NCI-H82 (cell line): ENCODE data around the gene BICDL1.
A peak's percentile ranks its signal among the peaks of the same experiment; 100 is the strongest.
"Not testable (repeated sequence)": the region's sequence is repeated elsewhere in the genome, so short reads cannot be mapped to it uniquely, and the experiment has no call there.

ENCODE experiments used
- DNase-seq: peaks from one replicate; lab custom pipeline; 2025; lab: John Stamatoyannopoulos, UW

The BICDL1 gene, protein sequence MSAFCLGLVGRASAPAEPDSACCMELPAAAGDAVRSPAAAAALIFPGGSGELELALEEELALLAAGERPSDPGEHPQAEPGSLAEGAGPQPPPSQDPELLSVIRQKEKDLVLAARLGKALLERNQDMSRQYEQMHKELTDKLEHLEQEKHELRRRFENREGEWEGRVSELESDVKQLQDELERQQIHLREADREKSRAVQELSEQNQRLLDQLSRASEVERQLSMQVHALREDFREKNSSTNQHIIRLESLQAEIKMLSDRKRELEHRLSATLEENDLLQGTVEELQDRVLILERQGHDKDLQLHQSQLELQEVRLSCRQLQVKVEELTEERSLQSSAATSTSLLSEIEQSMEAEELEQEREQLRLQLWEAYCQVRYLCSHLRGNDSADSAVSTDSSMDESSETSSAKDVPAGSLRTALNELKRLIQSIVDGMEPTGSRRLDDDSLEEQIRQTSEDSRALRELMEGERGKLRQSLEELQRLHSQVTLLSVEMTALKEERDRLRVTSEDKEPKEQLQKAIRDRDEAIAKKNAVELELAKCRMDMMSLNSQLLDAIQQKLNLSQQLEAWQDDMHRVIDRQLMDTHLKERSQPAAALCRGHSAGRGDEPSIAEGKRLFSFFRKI

DNA sequence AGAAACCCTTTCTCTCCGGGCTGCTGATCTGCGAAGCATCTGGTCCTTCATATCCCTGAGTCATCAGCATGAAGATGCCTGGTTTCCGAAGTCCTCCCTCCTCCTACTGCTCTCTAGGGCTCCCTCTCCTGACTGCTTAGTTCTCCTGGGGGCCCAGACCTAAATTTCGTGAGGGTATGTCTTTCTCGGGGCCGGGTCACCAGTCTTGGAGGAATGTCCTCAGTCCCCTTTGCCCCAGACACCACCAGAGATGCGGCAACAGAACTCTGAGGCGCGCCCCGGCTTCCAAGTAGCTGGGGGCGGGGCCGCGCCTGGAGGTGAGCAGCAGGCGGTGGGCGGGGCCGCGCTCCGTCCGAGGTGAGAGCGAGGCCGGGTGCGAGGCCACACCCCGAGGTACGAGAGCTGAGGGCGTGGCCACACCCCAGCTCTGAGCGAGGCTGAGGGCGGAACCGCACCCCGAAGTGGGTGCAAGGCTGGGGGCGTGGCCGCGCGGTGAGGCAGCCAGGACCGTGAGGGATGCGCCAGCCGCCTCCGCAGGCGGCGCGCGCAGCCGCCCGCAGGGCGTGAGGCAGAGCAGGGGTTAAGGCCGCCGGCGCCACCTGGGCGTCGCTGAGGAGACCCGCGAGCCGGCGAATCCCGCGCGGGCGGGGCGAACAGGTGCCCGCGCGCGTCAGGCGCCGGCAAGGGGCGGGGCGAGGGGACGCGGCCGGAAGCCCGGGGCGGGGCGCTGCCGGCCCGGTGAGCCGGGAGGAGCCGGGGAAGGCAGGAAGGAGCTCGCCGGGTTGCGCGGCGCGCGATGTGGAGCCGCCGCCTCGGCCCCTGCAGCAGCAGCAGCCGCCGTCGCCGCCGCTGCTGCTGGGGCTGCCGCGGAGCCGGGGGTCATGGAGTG is at the start of gene BICDL1:
Gene BICDL1, plus strand, starts transcription at position 765 of the 889 bp plus-strand sequence. CDS start 633 bp downstream, outside the sequence.
- DNase-seq: peak; percentile 96

DNA sequence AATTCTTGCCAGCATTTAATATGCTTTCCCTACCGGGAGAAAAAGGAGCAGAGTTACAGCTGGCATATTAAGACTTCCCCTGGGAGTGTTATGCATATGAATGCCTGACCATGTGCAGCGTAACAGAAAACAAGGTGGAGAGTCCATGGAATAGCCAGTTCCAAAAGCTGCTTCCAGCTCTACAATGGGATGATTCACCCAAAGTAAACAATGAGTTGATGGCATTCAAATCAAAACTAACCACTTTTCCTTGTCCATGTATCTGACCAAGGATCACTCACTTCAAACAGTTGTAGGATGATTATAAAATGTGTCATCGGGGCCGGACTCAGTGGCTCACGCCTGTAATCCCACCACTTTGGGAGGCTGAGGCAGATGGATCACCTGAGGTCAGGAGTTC is 48.1 kb upstream of the BICDL1 start:
- no peak for DNase-seq

DNA sequence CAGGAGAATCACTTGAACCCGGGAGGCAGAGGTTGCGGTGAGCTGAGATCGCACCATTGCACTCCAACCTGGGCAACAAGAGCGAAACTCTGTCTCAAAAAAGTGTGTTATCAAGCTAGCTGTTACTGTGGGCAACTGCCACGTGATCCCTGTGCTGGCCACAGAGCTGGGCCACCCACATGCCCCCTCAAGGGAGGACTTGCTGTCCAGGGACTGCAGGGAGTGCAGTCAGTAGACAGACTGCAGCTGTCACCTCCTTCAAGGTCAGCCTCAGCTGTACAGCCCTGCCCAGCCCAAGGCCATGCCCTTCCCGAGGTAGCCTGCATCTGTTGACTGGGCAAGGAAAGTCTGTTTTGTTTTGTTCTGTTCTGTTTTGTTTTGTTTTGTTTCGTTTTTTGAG is 46.6 kb upstream of the BICDL1 start:
- no peak for DNase-seq

DNA sequence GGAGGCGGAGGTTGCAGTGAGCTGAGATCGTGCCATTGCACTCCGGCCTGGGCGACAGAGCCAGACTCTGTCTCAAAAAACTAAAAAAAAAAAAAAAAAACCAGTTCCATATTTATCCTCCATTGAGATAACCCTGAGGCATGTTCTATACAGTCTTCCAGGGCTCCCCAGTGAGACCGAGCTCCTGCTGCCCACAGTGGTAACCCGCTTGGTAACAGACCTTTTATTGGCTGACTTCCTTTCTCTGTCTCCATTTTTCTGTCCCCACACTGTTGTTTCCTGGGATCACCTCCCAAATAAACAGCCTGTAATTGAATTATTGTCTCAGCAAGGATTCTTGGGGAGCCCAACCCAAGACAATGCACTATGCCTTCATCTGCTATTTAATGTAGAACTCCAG is 42.8 kb upstream of the BICDL1 start:
- DNase-seq: no peak

DNA sequence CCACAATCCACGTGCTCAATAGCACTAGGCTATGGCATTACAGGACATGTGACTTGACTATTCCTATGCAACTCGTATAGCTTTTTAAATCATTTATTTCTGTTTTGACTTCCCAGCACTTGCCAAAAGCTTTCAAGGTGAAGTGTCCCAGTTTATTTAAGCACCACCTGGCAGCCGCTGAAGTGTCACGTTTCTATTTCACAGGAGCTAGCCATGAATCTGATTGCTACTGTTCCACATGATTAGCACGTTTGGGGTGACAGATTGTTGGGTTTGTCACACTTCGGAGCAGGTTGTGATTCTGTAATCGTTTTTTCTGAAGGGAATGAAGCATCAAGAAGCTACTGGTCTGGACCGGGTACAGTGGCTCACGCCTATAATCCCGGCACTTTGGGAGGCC is 39.9 kb upstream of the BICDL1 start:
- DNase-seq: no peak

DNA sequence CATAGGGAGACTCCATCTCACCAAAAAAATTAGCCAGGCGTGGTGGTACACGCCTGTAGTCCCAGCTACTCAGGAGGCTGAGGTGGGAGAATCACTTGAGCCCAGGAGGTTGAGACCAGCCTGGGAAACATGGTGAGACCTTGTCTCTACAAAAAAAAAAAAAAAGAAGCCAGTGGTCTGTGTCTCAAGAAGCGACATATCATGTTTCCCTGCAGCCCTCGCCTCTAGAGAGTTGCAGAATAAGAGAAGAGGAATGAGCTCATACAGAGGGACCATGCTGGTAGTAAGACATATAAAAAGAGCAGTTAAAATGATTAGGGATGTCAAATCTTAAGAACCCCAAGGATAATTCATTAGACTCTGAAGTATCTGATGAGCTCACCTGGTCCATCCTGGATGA is 39.4 kb upstream of the BICDL1 start:
- DNase-seq: no peak

DNA sequence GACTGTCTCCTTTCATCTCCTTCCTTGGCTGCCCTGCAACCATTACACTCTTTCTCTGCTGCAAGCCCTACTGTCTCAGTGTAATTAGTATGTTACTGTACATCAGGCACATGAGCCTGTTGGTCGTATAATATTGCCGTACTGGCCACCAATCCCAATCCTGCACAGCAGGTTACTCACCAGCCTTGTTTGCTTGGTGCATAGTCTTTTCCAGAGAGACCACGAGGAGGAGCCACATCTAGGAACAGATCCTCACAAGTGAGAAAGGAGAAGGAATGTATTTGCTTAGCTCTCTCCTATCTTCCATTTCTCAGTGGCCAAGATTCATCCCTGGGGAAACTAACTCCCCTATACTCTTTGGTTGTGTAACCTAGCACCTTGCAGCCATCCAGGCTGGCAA is 33.0 kb upstream of the BICDL1 start:
- DNase-seq: peak; percentile 21

DNA sequence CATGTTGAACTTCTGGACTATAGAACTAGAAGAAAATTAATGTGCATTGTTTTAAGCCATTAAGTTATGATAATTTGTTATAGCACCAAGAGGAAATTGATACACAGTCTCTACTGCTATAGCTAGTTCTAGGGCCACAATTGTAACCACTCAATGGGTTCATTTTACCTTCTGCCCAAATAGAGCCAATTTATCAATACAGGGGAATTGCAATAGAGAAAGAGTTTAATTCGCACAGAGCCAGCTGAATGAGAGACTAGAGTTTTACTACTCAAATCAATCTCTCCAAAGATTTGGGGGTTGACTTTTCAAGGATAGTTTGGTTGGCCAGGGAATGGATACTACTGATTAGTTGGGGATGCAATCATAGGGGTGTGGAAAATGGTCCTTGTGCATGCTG is 31.9 kb upstream of the BICDL1 start:
- no peak for DNase-seq

DNA sequence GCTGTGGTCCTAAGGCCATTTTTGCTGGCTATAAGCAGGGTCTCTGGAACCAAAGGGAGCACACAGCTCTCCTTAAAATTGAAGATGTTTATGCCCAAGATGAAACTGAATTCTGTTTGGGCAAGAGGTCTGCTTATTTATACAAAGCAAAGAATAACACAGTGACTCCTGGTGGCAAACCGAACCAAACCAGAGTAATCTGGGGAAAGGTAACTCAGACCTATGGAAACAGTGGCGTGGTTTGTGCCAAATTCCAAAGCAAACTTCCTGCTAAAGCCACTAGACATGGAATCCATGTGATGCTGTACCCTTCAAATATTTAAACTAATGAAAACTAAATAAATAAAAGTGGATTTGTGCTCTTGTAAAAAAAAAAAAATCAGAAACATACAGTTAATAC is 29.6 kb upstream of the BICDL1 start:
- no peak for DNase-seq

DNA sequence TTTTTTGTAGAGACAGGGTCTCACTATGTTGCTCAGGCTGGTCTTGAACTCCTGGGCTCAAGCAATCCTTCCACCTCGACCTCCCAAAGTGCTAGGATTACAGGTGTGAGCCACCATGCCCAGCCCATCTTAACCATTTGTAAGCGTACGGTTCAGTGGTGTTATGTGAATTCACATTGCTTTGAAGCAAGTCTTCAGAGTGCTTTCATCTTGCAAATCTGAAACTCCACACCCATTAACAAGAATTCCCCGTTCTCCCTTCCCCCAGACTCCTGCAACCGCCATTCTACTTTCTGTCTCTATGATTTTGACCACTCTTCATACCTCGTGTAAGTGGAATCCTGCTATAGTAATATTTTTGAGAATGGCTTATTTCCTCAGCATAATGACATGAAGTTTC is 24.9 kb upstream of the BICDL1 start:
- no peak for DNase-seq

DNA sequence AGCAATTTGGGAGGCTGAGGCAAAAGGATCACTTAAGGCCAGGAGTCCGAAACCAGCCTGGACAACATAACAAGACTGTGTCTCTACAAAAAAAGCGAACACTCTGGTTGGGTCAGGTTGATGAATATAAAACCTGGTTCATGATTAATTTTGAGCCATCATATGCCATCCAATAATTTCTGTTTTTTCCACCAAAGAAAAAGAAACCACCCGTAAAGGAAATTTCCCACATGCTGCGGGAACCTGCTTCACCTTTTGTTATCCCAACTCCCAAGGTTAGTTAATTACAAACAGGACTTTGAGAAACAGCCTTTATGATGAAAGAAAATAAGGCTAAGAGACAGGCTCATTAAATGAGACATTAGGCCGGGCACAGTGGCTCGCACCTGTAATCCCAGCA is 24.1 kb upstream of the BICDL1 start:
- no peak for DNase-seq

DNA sequence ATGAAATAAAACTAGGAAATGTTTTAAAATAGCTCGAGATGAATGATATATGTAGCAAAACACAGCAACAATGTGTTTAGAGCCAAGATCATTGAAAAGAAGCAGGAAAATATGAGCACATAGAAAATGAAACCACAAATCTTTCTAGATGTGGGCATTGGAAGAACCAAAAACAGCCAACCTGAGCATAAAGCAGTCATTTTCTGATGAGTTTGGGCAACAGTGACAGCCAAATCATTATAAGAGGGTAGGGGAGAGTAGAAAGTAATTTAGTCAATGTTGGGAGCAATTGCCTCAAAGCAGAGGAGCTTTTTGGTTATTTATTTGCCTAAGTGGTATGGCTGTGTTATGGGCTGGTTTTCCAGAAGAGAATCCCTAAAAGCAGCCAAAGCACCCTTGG is 8.8 kb upstream of the BICDL1 start:
- no peak for DNase-seq

DNA sequence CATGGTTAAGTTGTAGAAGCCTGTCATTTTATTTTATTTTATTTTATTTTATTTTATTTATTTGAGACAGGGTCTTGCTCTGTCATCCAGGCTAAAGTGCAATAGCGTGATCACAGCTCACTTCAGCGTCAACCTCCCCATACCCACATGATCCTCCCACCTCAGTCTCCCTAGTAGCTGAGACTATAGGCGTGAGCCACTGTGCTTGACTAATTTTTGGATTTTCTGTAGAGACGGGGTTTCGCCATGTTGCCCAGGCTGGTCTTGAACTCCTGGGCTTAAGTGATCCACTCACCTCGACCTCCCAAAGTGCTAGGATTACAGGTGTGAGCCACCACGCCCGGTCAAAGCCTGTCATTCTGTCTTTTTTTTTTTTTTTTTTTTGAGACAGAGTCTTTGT is 8.3 kb upstream of the BICDL1 start:
- not testable (repeated sequence) for DNase-seq

DNA sequence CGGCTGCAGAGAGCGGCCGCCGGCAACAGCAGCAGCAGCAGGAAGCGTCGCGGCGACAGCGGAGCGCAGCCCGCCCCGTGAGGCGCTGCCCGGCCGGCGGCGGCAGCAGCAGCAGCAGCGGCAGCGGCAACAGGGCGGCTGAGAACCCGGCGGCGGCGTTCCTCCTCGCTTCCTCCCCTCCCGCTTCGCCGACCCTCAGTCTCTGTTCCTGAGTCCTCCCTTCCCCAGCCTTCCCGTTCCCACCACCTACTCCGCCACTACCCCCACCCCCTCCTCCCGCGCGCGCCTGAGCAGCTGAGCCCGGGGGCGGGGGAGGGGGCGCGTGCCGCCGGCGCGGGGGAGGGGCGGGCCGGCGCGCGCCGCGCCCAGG is 310 bp downstream of the BICDL1 start:
- DNase-seq: peak; percentile 79

DNA sequence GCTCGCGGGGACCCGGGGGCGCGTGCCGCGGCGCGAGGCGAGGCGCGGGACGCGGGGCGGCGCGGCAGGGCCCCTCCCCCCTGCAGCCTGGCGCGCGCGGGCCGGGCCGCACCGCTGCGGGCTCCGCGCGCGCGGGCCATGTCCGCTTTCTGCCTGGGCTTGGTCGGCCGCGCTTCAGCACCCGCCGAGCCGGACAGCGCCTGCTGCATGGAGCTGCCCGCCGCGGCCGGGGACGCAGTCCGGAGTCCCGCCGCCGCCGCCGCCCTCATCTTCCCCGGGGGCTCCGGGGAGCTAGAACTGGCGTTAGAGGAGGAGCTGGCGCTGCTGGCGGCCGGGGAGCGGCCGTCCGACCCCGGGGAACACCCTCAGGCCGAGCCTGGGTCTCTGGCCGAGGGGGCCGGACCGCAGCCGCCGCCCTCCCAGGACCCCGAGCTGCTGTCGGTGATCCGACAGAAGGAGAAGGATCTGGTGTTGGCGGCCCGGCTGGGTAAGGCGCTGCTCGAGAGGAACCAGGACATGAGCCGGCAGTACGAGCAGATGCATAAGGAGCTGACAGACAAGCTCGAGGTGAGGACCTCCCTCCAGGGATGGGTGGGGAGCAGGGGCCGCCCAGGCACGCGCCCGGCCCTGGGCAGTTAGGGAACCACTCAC is 820 bp downstream of the BICDL1 start:
- DNase-seq: peak; percentile 75

DNA sequence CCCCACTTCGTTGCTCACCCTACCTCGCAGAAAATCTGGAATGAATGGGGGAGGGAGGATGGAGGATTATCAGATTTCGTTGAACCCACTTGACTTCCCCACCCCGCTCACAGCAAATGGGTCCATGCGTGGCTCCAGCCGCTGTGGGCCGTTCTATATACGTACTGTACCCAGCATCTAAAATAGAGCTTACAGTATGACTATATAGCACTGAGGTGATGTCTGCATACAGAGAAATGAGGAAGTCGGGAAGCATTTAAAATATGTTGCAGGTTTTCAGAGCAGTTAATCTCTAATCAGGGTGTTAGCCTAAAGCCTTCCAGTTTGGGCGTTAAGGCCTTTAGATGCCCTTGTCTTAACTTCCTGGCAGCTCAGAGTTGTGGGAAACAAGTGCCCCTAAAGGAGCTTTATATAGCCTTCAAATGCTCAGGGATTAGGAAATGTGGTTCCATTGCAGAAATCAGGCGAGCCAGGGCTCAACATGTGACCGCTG is 1.4 kb downstream of the BICDL1 start:
- DNase-seq: peak; percentile 82

DNA sequence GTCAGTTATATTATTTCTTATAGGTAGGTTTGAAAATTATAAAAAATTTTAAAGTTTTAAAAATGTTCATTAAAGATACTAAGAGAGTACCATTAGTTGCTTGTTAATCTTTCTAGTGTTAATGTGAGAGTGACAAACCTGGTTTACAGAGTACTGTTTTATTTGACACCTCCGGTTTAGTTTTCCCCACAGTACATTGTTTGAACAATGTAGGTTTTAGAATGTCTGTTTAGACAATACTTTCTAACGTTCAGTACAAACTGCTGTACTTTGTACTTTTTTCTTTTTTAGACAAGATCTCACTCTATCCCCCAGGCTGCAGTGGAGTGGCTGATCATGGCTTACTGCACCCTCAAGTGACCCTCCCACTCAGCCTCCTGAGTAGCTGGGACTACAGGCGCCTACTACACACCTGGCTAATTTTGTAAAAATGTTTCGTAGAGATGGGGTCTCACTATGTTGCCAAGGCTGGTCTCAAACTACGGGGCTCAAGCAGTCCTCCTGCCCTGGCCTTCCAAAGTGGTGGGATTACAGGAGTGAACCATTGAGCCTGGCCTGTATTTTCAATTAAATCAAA is 3.2 kb downstream of the BICDL1 start:
- DNase-seq: no peak

DNA sequence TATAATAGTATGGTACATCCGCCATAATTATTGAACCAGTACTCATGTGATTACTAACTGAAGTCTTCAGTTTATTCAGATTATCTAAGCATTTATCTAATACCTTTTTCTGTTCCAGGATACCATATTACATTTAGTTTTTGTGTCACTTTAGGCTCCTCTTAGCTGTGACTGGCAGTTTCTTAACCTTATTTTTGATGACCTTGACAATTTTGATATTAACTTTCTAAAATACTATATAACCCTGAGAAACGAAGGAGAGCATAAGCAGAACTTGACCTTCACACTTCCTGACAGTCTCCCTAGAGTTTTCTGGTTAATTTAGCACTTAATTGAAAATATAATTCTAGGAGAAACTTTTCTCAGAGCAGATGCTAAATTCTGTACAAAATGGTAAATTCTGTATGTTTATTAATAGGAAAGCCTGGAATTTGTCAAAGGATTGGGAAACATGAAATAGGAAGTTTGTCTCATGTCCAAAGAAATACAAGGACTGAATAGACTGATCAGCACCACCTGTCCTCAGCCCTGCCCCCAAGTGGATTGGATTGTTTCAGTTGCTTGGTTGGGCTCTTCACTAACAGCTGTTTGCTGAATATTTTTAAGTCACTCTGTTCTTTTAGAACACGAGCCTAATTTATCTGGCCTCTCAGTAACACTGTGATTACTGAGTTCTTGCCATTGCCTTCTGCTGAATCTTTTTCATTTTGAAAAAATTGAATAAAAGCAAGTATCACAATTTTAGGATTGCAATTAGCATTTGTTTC is 6.0 kb downstream of the BICDL1 start:
- peak; percentile 39 for DNase-seq

DNA sequence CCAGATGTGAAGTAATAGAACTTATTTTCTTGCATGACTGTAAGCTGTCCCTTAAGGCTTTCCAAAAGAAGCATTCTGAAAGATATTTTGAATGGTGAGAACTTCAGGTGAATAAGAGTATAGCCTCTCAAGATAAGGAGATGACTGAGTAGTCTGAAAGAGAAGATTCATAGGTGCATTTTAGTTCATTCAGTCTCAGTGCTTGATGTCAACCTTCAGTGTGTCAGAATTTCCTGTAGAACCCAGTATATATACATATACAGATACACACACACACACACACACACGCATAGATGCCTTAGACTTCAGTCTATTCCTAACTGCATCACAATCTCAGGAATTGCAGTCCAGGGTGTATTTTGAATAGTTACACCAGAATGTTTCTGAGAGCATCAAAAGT is 7.4 kb downstream of the BICDL1 start:
- no peak for DNase-seq

DNA sequence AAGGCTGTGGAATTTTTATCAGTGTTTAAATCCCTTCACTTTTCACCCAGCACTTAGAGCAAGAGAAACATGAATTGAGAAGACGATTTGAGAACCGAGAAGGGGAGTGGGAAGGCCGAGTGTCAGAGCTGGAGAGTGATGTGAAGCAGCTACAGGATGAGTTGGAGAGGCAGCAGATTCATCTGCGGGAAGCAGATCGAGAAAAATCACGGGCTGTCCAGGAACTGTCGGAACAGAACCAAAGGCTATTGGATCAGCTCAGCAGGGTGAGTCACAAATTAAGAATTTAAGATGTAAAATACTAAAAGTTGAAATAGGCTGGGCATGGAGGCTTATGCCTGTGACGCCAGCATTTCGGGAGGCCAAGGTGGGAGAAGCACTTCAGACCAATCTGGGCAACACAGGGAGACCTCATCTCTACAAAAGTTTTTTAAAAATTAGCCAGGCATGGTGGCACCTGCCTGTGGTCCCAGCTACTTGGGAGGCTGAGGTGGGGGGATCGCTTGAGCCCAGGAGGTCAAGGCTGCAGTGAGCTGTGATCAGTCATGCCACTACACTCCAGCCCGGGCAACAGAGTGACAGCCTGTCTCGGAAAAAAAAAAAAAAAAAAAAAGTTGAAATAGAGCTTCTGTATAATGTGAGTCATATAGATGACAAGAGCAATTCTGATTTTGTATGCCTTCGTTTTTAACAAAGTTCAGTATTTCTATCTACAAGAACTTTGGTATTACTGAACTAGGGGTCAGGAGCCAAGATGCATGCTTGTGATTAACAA is 9.6 kb downstream of the BICDL1 start:
- no peak for DNase-seq
